ENCODE measurements around the gene KIAA0586. TPM values are rescaled to one million over a fixed set of nuclear protein-coding genes. Genes with fewer than 3 reads are reported as not detected.
"Not testable (repeated sequence)": the region's sequence is repeated elsewhere in the genome, so short reads cannot be mapped to it uniquely, and the experiment has no call there.

KIAA0586 gene
- total and polyA plus RNA-seq, 2 of the 4 experiments (the other 2 are of a cell fraction), result 9.4 to 36.7 TPM

- H4K91ac ChIP-seq (ENCODE audit: insufficient read depth, low read depth, low read length); H3K18ac ChIP-seq (ENCODE audit: low read depth, low read length); H3K56ac ChIP-seq (ENCODE audit: extremely low read depth, insufficient read depth, low read length); CTCF ChIA-PET; DNase-seq; H2AK5ac ChIP-seq (ENCODE audit: low read depth, low read length); H3K4me2 ChIP-seq (ENCODE audit: low read depth, low read length); POLR2A ChIA-PET (ENCODE audit: unreplicated experiment); H3K9me3 ChIP-seq (ENCODE audit: control insufficient read depth, insufficient read depth, low read length); H3K4ac ChIP-seq (ENCODE audit: low read depth, low read length); H3K14ac ChIP-seq (replicated peaks; ENCODE audit: low read depth, low read length); ATAC-seq (ENCODE audit: low read depth); H3K23ac ChIP-seq (ENCODE audit: low read depth, low read length); intact Hi-C loops (cut with micrococcal nuclease); H3K4me3 ChIP-seq (ENCODE audit: insufficient read depth, low read depth, low read length); H3K27me3 ChIP-seq (ENCODE audit: control insufficient read depth, insufficient read depth, low read length); H4K5ac ChIP-seq (ENCODE audit: low read depth, low read length); in situ Hi-C loops (cut with MboI; ENCODE audit: low sequenced_read_pairs); H2BK5ac ChIP-seq (ENCODE audit: low read depth, low read length, poor library complexity, severe bottlenecking); H3K4me1 ChIP-seq (ENCODE audit: control insufficient read depth, insufficient read depth, low read length); H4K20me1 ChIP-seq (ENCODE audit: insufficient read depth, low read length); H2BK15ac ChIP-seq (ENCODE audit: low read depth, low read length); H3K27ac ChIP-seq (ENCODE audit: insufficient read depth, low read length); H2BK120ac ChIP-seq (ENCODE audit: low read depth, low read length); H2AK9ac ChIP-seq (replicated peaks; ENCODE audit: low read depth, low read length, poor library complexity); H3K9me1 ChIP-seq (ENCODE audit: insufficient read depth, low read length); H2BK20ac ChIP-seq (ENCODE audit: low read depth, low read length); H2AFZ ChIP-seq (replicated peaks; ENCODE audit: low read length, poor library complexity); H4K8ac ChIP-seq (ENCODE audit: low read depth in 2 of 2, low read length in 2 of 2); BruUV-seq (replicated peaks); dilution Hi-C loops (cut with HindIII; ENCODE audit: low sequenced_read_pairs, unreplicated experiment); H3K9ac ChIP-seq (ENCODE audit: low read depth, low read length): not testable (repeated sequence)
- Histone ChIP-seq H3K79me1 (ENCODE audit: low read depth in 1 of 2, low read length in 2 of 2) (peaks cover 13 to 25% of the 10 kb centered on the region in 2 experiments), H3K36me3 (ENCODE audit: control insufficient read depth, insufficient read depth, low read length) (peaks cover 18% of the 10 kb centered on the region)
- 100% methylated on average over 1 of the region's 1 CpG; no CpG with 5 or more reads in 1 of the 2 experiments for WGBS, 2 experiments (ENCODE audit: extremely low coverage in 2 of 2, insufficient read length in 1 of 2)
These were observed 10.6 kb upstream of the KIAA0586 start for GRCh38 chr14:58416934-58417333.

Data from IMR-90 (cell line).